Neutrophil (primary cell): Measurements from ENCODE around the gene MPL.
"Not testable (repeated sequence)": the region's sequence is repeated elsewhere in the genome, so short reads cannot be mapped to it uniquely, and the experiment has no call there.

Experiments used
- H3K27ac ChIP-seq: fragments of 200-600 bp; sonication (generic); 2 replicates; pipeline ENCODE4 v1.5.1; 2016; ENCODE audit warnings: mild to moderate bottlenecking, moderate library complexity
- H3K27me3 ChIP-seq: fragments of 200-600 bp; sonication (generic); 2 replicates; pipeline ENCODE4 v1.6.0; 2016; ENCODE audit warnings: mild to moderate bottlenecking
- H3K36me3 ChIP-seq: fragments of 200-600 bp; sonication (generic); 2 replicates; pipeline ENCODE4 v1.5.1; 2017
- H3K4me1 ChIP-seq, 2 experiments: fragments of 200-600 bp in 1 of 2; sonication (generic) in 1 of 2; 1 replicate in 1 of 2; 2 replicates in 1 of 2; pipeline versions ENCODE4 v1.5.1 to v1.6.1; 2013 to 2016; ENCODE audit warnings: low read depth in 1 of 2, low read length in 1 of 2, mild to moderate bottlenecking in 1 of 2, moderate library complexity in 1 of 2; ENCODE audit not compliant: control insufficient read depth in 1 of 2, insufficient read depth in 1 of 2
- H3K4me3 ChIP-seq, 2 experiments: fragments of 200-600 bp in 1 of 2; sonication (generic) in 1 of 2; 1 replicate in 1 of 2; 2 replicates in 1 of 2; pipeline ENCODE4 v1.5.1; 2013 to 2016; ENCODE audit warnings: low read depth in 1 of 2, low read length in 1 of 2, mild to moderate bottlenecking in 1 of 2, moderate library complexity in 1 of 2
- H3K9me3 ChIP-seq: fragments of 200-600 bp; sonication (generic); 2 replicates; pipeline ENCODE4 v1.5.1; 2016
- CTCF ChIP-seq: fragments of 200-600 bp; sonication (generic); IDR thresholded peaks from 2 replicates; pipeline ENCODE4 v1.5.1; 2016; ENCODE audit warnings: antibody characterized with exemption

Gene MPL

DNA sequence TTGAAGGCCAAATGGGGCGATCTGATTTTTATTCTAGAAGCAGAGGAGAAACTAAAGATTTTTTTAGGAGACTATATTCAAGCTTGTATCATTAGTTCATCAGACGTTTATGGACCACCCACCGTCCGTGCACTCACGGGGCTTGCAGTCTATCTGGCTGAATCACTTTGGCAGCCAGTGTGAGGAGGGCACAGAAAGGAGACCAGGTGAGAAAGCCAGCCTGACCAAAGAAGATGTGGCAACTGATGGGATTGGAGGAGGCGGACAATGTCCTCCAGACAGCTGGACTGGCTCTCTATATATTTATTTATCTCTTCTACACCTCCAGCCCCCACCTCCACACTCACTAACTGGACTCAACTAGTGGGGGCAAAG is 31.0 kb downstream of the MPL start:
- peaks cover 35% of the 10 kb centered on the region for H3K36me3 ChIP-seq
- H3K27me3 ChIP-seq, result no peaks in the 10 kb centered on the region
- peak overlapping the region; percentile 91 to 92 for H3K4me3 ChIP-seq
- peaks cover 28 to 33% of the 10 kb centered on the region in 2 experiments for H3K4me1 ChIP-seq
- no peaks in the 10 kb centered on the region for H3K9me3 ChIP-seq
- no peak for TF ChIP-seq CTCF
- H3K27ac ChIP-seq, result peak overlapping the region; percentile 98

GRCh38 chr1:43369779-43370178 is 32.2 kb downstream of the MPL start:
- Histone ChIP-seq H3K4me1 (peaks cover 28 to 33% of the 10 kb centered on the region in 2 experiments), H3K36me3 (peaks cover 24% of the 10 kb centered on the region)
- not testable (repeated sequence) for H3K4me3 ChIP-seq, H3K27ac ChIP-seq, H3K9me3 ChIP-seq, H3K27me3 ChIP-seq

- Histone ChIP-seq H3K9me3 (no peaks in the 10 kb centered on the region), H3K4me1 (peaks cover 25 to 30% of the 10 kb centered on the region in 2 experiments), H3K4me3 (no peak overlapping the region), H3K27ac (no peak overlapping the region), H3K27me3 (no peaks in the 10 kb centered on the region), H3K36me3 (peaks cover 16% of the 10 kb centered on the region)
- TF ChIP-seq CTCF, result no peak
Measured at GRCh38 chr1:43370564-43370963, 32.9 kb downstream of the MPL start.

- H3K9me3 ChIP-seq, result no peaks in the 10 kb centered on the region
- no peak overlapping the region for H3K4me3 ChIP-seq
- H3K27ac ChIP-seq, result no peak overlapping the region
- peaks cover 9 to 14% of the 10 kb centered on the region in 2 experiments for H3K4me1 ChIP-seq
- TF ChIP-seq CTCF, result no peak
- no peaks in the 10 kb centered on the region for H3K27me3 ChIP-seq
- peaks cover 15% of the 10 kb centered on the region for H3K36me3 ChIP-seq
Measured at GRCh38 chr1:43372172-43372571, 34.6 kb downstream of the MPL start.

DNA sequence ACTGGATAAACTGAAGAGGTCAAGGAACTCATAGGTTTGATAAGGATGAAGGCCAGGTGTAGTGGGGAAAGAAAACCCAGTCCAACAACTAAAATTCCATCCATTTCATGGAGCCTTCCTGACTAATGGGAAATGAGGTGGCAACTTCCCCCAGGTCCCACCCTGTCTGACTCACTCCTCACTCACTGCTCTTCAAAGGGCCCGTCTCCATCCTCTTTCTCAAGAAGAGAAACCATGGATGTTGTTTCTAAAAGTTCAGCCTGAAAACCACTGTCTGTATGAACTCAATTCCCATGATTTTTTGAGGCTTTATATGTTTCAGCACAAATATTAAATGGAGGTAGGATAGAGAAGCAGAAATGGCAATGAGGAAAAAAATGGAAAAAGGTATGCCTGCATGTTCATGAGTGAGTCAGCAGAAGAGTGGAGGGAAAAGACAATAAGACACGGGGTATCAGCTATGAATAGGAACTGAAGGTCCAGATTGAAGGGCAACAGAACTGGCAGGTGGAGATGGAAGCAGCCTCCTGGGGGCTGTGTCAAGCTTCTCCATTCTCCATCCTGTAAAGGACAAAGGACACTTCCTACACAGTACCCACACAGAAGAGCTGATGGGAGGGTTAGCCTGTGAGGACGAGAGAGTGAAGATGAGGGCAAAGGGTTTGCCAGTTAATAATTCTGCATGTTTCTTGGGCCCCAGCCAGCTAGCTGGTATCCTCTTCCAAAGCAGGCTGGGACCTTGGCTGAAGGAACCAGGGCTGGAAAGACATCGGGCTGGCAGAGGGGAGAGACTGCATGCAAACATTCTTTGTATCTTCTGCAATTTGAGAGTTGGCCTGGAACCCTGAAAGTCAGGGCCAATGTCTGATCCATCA is 35.7 kb downstream of the MPL start:
- TF ChIP-seq CTCF, result no peak
- Histone ChIP-seq H3K4me3 (no peak overlapping the region), H3K27ac (no peak overlapping the region), H3K36me3 (peaks cover 17% of the 10 kb centered on the region), H3K27me3 (no peaks in the 10 kb centered on the region), H3K9me3 (no peaks in the 10 kb centered on the region), H3K4me1 (peaks cover 7 to 9% of the 10 kb centered on the region in 2 experiments)

- TF ChIP-seq CTCF, result no peak
- no peaks in the 10 kb centered on the region for H3K27me3 ChIP-seq
- H3K4me1 ChIP-seq, result peaks cover 5% of the 10 kb centered on the region in 2 experiments
- H3K4me3 ChIP-seq, result no peak overlapping the region
- H3K36me3 ChIP-seq, result peaks cover 33% of the 10 kb centered on the region
- H3K9me3 ChIP-seq, result no peaks in the 10 kb centered on the region
- no peak overlapping the region for H3K27ac ChIP-seq
Measured at GRCh38 chr1:43376723-43377235, 39.2 kb downstream of the MPL start.
